Activated CD8-positive, alpha-beta memory T cell treated with anti-CD3 and anti-CD28 coated beads, Interleukin-2, amount 50 U/mL, for 24 hours (primary cell): ENCODE data around the gene IRX4.

Source experiments
- DNase-seq: peaks from one replicate; pipeline ENCODE4 v3.0.0-alpha.2; 2020; ENCODE audit errors: extremely low read depth

Gene IRX4

DNA sequence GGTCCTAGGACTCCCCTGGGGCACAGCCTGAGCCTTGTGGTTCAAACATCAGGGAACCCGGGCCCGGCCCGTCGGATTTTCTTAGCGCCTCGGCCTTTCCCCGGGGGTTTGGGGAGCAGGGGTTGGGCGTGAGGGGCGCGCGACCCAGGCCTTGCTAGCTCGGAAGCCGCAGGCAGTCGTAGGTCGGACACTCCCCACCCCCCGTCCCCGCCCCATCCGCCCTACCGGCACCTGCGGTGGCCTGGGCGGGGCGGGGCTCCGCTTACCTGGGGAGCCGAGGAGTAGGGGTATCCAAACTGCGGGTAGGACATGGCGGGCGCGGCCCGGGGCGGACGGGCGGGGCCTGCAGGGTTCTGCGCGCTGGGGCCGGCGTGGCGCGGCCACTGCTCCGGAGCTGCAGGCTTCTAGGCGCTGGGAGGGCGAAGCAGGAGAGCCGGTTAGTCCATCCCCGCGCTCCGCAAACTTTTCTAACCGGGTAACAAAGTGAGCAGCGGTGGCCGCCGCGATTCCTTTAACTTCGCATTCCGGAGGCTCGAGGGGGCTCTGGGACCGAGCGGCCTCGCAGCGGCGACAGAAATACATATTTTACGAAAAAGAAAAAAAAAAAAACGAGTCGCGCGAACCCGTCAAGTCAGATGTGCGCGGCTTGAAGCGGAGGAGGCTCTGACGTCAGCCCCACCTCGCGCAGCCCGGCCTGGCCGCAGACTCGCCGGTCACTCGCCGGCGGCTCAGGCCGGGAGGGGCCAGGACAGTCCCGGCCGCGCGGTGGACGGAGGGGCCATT lies at the start of gene IRX4:
Gene IRX4 (minus strand): TSS at position 589 of the 783 bp plus-strand sequence. CDS start 278 bp downstream, at position 311.
- DNase-seq, result no peak

DNA sequence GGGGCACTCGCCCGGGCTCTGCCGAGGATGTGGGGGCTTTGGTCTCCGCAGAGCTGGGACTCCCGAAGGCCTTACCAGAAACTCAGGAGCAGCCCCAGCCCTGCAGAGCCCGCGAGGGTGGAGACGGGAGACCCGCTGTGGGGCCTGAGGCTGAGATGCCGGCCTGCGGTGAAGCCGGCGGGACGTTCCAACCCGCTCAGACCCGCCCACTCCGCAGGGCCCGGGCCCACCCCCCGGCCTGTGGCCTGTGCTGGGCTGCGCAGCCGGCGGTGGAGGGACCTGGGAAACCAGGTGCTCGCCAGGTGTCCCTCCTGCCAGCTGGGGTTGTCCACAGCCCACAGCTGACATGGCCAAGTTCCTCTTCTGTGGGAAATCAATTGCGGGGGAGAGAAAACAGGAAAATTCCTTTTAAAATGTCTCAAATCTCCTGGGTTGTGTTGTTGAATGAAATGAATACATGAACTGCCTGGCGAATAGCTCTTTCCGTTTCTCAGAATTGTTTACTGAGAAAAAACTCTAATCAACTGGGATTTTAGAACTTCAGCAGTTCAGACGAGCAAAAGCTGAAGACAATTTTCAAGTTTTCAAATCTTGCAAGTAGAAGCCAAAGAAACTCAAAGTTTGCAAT lies 49.0 kb upstream of the IRX4 start:
- no peak for DNase-seq

DNA sequence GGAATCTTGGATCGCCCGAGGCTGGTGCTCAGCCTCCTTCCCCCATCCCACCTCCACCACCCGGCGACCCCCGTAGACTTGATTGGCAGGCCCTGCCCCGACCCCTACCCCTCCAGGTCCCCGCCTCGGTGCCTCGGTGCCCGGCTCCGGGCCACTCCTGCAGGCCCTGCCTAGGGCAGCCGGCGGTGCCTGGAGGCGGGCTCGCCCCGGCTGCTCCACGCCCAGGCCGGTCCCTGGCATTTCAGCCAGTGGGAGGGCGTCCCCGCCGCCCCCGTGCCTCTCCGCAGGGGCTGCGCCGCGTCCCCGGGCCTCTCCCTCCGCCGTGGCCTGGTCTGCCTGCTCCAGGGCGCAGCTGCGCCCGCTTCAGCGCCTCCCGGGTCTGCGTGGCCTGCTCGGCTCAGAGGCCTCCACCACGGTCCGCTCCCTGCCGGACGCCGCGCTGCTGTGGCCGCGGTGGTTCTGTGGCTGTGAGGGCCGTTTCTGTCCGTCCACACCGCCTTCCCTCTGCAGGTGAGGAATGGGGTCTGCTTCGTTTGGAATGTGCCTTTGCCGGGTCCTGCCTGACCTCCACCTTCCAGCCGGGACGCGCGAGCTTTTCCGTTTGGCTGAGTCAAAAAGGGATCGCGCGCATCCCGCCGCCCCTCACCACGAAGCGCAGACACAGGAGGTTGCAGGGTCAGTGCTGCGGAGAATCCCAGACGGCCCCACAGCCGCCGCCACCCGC lies 48.3 kb upstream of the IRX4 start:
- no peak for DNase-seq

DNA sequence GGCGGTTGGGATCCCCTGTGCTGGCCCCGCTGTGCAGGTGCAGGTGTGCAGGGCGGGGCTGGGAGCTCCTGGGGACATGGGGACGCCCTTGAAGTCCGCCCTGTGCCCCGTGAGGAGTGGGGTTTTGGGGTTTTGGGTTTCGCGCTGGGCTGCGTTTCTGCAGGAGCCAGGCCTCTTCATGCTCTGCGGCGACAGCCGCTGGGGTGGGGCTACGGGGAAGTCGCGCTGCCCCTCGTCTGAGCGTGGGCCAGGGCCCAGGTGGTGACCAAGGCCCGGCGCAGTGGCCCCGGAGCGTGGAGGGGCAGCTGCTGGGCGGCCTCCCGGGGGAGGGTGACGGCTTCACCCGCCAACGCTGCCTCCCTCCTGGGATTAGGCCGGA lies 47.8 kb upstream of the IRX4 start:
- DNase-seq, result no peak

DNA sequence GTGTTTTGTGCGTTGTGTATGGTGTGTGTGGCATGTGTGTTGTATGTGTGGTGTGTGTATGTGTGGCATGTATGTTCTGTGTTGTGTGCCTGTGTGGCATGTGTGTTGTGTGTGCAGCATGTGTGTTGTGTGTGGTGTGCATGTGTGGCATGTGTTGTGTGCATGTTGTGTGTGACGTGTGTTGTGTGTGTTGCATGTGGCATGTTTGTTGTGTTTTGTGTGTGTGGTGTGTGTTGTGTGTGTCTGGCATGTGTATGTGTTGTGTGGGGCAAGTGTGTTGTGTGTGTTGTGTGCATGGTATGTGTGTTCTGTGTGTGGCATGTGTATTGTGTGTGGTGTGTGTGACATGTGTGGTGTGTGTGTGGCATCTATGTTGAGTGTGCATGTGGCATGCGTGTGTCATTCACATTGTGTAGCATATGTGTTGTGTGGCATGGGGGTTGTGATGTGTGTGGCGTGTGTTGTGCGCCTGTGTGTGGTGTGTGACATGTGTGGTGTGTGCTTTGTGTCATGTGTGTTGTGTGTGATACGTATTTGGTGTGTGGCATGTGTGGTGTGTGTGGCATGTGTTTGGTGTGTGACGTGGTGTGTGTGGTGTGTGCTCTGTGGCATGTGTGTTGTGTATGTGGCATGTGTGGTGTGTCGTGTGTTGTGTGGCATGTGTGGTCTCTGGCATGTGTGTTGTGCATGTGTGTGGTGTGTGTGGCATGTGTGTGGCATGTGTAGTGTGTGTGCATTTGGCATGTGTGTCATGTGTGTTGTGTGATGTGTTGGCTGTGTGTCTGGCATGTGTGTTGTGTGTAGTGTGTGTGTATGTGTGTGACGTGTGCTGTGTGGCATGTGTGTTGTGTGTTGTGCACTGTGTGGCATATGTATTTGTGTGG lies 46.6 kb upstream of the IRX4 start:
- DNase-seq, result no peak

DNA sequence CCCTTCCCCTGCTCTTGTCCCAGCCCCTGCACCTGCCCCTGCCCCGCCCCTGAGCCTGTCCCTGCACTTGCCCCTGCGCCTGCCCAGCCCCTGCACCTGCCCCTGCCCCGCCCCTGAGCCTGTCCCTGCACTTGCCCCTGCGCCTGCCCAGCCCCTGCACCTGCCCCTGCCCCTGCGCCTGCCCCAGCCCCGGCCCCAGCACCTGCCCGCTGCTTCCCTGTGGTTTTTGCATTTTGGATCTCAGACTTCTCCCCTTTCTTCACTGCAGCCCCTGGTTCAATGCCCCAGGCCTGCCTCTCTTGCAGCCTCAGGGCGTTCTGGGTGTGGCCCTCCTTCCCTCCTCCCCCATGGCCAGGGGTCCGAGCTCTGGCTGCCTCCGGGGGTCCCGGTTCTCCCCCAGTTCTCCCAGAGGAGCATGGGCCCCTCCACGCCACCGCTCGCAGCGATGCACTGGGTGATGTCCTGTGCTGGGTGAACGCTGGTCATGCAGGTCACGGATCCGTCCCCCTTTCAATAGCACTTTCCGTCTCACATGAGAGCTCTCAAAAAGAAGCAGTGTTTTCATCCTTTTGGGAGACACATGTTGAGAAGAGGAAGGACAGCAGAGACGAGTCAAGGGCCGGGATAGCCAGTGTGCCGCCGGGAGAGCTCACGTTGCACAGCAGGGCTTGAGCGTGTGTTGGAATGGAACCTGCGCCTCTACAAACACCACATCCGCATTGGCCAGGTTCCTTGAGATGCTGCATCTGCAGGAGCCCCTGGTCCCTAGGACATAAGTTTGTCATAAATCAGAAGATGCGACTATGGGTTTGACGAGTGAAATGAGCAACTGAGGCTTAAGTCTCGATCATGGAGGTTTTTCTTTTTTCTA lies 44.0 kb upstream of the IRX4 start:
- no peak for DNase-seq

DNA sequence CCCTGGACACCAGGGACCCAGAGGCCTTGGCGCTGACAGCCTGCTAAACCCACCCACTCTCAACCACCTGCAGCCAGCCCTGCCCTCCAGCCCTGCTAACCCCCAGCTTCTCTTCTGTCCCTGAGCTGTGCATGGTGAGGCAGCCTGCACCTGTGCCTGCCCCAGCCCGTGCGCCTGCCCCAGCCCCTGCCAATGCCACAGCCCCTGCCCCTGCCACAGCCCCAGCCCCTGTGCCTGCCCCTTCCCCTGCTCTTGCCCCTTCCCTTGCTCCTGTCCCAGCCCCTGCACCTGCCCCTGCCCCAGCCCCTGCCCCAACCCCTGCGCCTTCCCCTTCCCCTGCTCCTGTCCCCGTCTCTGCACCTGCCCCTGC lies 43.3 kb upstream of the IRX4 start:
- DNase-seq, result no peak

DNA sequence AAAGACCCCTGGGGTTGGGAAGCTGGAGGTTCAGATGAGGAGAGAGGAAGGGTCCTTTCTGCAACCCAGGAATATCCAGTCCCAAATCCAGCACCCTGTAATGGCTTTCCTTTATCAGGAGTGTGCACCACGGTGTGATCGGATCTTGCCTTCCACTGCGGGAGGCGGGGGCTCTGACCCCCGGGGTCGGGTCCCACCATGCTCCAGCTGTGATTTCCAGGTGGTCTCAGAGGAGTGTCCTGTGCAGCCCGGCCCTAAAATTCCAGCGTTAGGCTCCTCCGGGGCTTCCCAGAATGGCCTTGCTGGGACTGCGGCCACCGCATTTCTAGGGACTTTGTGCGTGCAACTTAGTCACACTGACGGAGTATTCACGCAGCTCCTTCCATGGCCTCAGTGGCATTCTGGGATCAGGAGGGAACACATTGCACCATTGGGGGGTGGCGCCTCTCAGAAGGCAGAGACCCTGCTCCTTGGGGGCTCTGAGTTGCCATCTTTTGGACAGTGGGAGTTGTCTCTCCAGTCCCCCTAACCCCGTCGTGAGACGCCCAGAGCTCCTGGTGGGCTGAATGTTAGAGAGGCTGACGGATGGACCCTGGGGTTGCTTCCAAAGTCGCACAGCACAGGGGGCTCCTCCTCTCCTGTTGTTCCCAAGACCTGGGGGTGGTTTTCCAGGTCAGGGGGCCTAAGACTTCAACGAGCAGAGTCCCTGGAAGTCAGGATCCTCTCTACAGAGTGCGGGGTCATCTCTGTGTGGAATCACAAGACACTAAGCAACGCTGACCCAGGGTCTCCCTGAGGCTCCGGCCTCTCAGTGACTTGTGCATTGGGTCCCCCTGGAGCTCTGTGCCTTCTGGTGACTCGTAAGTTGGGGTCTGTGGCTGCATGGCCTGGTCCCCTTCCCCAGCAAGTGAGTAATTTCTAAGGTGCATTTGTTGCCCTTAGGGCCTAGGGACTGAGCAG lies 42.7 kb upstream of the IRX4 start:
- no peak for DNase-seq

DNA sequence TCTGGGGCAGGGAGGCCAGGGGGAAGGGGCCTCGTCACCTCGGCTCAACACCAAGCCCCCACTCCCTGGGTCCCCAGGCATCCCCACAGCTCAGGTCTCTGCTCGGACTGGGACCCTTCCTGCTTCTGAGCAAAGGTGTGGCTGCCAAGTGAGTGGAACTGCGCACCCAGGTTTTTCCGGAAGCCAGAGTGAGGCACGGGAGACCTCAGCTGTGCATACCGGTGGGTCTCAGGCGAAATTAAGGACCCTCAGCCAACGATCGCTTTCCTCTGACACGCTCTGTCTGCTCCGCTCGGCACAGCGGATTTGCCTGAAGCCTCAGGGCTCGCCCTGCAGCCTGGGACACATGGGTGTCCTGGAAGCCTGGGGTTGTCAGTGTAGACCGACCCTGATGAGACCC lies 41.0 kb upstream of the IRX4 start:
- no peak for DNase-seq

DNA sequence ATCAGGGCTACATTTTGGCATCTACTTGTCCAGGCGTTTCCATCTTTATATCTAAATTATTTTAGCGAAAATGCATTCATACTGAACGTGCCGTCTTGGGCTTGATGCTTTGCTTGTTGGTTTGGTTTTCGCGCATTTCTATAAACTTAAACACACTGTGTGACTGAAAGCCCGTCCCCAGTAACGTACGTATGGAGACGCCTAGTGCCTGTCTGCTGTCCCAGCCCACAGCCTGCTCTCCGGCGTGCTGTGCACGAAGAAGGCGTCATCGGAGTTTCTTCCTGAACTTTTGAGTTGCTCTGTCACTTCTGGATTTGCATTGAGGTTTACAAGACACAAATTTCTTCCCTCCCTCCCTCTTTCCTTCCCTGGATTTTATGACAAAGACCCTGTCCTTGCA lies 40.6 kb upstream of the IRX4 start:
- DNase-seq, result no peak

DNA sequence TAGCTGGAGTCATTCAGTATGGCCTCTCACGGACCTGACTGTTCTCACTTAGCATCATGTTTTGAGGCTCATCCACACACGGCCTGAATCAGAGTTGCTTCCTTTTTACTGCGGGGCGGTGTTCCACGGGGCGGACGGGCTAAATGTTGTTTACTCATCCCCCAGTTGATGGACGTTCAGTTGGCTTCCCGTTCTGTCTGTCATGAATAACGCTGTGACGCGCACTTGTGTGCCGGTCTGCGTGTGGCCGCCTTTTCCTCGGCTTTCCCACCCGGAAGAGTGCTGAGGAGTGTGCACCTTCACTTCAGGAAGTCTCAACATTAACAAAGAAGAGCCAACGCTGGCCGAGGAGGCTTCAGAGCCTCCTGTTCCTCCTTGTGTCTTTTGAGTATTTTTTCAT lies 39.0 kb upstream of the IRX4 start:
- DNase-seq, result no peak

DNA sequence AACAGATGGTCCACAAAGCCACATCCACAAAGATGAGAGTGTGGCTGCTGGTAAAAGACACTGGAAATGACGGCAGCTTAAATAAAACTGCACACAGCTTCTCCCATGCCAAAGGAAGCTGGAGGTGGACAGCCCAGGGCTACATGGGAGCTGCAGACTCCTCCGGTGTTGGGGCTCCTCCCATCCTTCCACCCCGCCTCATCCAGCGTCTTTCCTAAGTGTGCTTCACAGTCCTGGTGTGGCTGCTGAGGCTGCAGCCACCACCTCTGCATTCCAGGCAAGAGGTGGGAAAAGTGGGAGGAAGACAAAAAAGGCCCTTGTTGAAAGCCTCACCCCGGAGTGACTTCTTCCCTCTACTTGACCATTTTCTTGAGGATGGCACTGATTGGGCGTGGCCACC lies 37.0 kb upstream of the IRX4 start:
- DNase-seq, result no peak

DNA sequence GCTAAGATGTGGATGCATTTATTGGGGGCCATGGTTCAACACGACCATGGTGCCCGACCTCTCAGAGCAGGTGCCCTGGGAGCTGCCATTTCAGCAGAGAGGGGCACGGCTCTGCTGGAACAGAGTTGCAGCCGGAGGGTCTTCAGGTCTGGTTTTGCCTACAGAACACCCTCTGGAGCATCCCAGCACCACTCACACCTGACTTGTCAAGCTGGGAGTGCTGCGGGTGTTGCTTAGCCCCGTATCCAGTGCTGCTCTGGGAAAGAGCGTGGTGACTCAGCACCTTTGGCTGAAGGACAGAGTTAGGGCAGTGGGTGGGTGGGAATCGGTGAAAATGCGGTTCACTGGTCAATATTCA lies 36.5 kb upstream of the IRX4 start:
- no peak for DNase-seq

DNA sequence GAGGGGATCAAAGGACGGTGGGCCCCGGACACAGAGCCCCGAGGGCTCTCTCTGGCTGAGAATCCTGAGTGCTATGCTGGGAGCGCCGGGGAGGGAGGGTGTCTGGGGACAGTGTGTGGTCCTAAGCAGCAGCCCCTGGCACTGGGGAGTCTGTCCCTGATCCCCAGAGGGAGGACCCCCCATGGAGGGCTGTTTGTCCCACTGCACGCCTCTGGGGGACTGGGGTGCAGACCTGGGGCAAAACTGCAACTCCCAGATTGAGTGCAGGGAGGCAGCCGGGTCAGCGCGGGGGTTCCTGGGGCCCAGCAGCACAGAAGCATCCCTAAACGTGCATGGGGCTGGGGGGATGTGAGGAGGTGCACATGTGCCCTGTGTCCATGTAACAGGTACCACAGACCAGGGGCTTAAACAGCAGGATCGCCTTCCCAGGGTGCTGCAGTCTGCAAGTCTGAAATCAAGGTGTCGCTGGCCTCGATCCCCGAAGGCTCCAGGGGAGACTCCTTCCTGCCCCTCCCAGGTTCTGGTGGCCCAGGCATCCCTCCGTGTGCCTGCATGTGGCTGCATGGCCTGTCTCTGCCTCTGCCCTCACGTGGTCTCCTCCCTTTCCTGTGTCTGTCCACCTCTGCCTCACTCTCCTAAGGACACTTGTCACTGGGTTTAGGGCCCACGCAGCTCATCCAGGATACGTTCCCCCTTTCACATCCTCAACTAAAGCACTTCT lies 35.9 kb upstream of the IRX4 start:
- no peak for DNase-seq

DNA sequence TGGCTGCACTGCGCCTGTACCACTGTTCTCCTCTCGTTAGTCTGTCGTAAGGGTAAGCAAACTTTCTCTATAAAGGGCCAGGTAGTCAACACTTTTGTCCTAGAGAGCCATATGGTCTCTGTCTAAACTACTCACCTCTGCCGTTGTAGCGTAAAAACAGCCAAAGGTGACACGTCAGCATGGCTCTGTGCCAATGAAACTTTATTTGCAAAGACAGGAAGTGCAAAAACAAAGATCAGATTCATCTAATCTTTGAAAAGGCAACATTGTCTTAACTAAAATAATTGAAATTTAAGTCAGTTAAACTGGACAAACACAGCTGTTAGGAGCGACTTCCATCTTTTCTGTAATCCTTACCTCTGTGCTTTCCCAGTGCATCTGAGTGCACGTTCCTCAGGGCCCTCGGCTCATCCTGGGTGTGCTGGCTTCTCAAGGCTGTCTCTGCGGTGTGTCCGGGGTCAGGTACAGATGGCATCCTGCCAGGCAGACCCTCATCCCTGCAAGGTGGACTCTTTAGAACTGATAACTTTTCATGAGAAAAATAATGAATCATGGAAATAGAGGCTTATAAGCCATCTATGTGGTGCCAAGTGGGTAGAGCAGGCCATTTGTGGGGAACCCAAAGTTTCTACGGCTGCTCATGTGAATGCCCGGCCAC lies 35.2 kb upstream of the IRX4 start:
- no peak for DNase-seq

DNA sequence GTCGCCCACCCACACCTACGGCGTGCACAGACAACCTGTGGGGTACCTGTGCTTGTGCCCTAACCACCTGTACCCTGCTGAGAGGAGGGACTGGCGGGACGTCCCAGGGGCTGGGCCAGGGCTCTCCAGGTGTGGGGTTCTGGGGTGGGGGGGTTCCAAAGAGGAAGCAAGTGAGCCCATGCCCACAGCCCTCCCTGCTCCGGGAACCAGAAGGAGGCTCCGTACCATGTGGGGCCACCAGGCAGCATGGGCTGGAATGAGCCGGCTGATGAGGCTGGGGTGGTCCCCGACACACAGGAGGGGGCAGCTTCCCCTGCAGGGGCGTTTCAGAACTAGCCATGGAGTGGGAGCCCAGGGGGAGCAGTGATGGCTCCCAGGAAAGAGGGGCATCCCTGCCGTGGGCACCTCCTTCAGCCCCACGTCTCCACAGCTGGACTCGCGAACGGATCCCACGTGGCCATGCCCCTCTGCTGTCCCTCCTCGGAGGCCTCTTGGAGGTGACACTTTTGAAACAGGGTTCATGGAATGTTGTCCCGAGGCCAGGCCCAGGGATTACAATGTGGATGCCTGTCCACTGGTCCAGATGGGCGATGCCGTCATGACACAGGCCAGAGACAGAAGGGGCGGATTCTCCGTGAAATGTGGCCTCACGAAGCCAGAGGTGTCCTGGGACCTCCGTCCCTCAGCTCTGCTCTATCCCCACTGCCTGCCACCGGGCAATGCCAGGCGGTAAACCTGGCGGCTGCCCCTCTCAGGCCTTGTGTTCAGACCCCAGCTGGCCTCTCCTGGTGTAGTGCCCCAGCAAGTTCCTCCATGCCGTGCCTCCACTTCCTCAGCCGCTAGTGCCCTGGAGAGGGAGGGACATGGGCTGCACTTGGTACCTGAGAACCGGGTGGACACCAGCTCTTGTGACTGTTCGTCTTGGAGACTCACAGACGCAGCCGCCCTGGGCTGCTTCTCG lies 33.6 kb upstream of the IRX4 start:
- DNase-seq, result no peak

DNA sequence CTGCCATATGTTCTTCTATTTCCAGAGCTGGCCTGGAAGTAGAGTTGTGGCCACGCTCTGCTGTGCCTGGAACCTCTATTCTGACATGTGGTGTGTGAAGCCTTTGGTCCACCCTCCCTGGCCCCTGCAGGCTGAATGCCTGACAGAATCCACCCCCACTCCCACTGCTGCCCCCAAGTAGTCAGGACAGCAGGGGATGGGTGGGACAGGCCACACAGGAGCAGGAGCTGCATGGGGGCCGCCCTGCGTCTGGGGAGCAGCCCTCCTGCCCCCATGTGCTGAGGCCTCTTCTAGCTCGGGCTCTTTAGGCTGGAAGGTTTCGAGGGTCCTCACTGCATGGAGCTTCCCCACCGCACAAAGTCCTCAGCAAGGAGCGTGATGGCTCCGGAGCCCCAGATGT lies 32.6 kb upstream of the IRX4 start:
- no peak for DNase-seq

DNA sequence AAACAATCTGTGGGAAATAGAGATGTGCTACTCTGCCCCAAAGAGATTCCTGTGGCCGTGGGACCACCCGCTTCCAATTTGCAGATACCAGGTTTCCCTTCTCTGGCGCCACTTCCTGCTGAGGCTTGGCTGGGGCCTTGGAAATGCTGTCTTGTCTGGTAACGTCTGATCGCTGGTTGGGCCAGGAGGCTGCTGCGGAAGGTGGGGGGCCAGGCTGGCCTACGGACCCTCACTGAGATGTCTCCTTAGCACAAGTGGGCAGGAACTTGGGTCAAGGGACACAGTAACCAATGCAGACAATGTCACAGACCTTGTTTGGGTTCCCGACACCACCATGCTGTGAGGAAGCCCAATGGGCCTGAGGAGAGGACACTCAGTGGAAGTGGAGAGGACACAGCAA lies 31.7 kb upstream of the IRX4 start:
- no peak for DNase-seq
